ENCODE results near the gene ATP7B. TPM values are rescaled to one million over a fixed set of nuclear protein-coding genes. Genes with fewer than 3 reads are reported as not detected.

Gene ATP7B
- total RNA-seq, 1 donor from 2014 or later, result 0.91 TPM

DNA sequence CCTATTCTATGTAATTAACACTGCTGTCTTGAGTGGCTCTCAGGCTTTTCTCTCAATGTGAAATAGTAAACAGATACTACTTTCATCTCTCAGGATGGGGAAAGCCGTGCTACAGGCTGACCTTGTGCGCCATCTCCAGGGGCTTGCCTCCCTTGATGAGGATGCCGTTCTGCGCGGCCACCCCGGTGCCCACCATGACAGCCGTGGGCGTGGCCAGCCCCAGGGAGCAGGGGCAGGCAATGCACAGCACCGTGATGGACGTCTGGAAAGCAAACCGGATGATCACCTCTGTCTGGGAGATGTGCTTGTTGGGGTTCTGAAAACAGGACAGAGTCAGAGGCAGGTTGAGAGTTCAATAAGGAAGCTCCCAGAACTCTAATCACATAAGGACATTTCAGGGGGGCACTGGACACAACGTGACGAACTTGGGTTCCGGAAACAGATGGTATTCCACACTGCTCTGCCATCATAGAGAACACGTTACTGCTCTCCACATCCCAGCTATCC, 65.0 kb downstream of the ATP7B start:
- peaks cover 14% of the 10 kb centered on the region for H3K27me3 Mint-ChIP-seq (ENCODE audit: low read depth)
- no peak overlapping the region for H3K4me3 Mint-ChIP-seq (ENCODE audit: low read depth)
- peaks cover 32% of the 10 kb centered on the region for H3K4me1 Mint-ChIP-seq (ENCODE audit: low read depth)
- H3K27ac Mint-ChIP-seq, result no peak overlapping the region
- peaks cover 18% of the 10 kb centered on the region for H3K9me3 Mint-ChIP-seq
- peaks cover 17% of the 10 kb centered on the region for H3K36me3 Mint-ChIP-seq (ENCODE audit: low read depth)
- intact Hi-C loops (cut with micrococcal nuclease), result no loop called here
- DNase-seq (ENCODE audit: low spot score), result no peak

DNA sequence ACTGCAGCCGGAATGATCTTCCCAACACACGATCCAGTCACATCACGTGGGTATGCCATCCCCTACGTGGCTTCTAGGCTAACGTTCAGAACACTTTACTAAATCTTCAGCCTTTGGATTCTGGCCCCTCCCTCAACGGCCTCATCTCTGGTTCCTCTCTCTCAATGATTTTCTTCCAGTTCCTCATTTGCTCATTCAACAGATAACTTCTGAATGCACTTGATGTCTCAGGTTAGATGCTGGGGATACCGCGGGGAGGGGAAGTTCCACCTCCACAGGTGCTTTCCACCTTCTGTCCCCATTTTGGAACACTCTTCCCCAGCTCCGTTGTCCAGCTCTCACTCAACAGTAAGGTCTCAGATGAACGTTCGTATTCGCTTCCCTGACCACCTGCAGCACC, 66.1 kb downstream of the ATP7B start:
- Mint-ChIP-seq H3K9me3 (peaks cover 7% of the 10 kb centered on the region), H3K36me3 (ENCODE audit: low read depth) (peaks cover 7% of the 10 kb centered on the region), H3K27me3 (ENCODE audit: low read depth) (peaks cover 10% of the 10 kb centered on the region), H3K4me3 (ENCODE audit: low read depth) (no peak overlapping the region), H3K27ac (no peak overlapping the region), H3K4me1 (ENCODE audit: low read depth) (peaks cover 21% of the 10 kb centered on the region)
- intact Hi-C loops (cut with micrococcal nuclease), result no loop called here
- DNase-seq (ENCODE audit: low spot score), result no peak

DNA sequence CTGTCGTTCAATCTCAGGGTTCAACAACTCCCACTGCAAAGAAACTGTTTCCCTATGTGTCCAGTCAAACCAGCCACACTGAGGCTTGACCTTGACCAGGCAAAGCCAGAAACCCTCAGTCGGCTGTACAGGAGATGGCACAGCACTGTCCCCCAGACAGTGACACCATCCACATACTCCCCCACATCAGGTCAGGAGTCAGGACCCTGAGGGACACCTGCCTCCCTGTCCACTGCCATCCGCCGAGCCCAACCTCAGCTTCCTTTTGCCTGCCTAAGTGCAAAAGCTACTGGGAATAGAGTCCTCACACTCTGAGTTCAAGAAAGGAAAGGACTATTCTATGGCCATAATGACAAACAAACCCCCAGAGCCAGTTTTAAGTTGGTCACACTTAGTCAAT, 66.8 kb downstream of the ATP7B start:
- peaks cover 10% of the 10 kb centered on the region for H3K27me3 Mint-ChIP-seq (ENCODE audit: low read depth)
- peaks cover 3% of the 10 kb centered on the region for H3K36me3 Mint-ChIP-seq (ENCODE audit: low read depth)
- peaks cover 2% of the 10 kb centered on the region for H3K9me3 Mint-ChIP-seq
- no peak for DNase-seq (ENCODE audit: low spot score)
- H3K4me3 Mint-ChIP-seq (ENCODE audit: low read depth), result no peak overlapping the region
- intact Hi-C loops (cut with micrococcal nuclease), result no loop called here
- no peak overlapping the region for H3K27ac Mint-ChIP-seq
- peaks cover 21% of the 10 kb centered on the region for H3K4me1 Mint-ChIP-seq (ENCODE audit: low read depth)

DNA sequence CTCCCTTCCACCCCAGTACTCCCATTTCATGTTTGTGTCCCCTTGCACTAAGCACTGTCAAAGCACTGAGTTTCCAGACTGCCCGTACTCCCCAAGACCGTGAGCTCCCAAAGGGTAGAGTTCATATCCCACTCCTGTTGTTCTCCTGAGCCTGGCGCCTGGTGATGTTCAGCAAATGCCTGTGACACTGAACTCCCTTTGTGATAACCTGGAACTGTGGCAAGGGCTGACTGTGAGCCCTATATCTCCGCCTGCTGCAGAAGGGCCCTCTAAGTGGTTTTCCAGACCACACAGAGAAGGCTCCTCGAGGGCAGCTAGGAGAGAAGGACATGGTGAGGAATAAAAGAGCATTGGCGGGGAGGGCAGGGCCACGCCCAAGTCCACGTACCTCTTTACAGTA, 67.5 kb downstream of the ATP7B start:
- peaks cover 21% of the 10 kb centered on the region for H3K4me1 Mint-ChIP-seq (ENCODE audit: low read depth)
- DNase-seq (ENCODE audit: low spot score), result no peak
- H3K36me3 Mint-ChIP-seq (ENCODE audit: low read depth), result no peaks in the 10 kb centered on the region
- H3K27me3 Mint-ChIP-seq (ENCODE audit: low read depth), result peaks cover 10% of the 10 kb centered on the region
- H3K27ac Mint-ChIP-seq, result no peak overlapping the region
- H3K4me3 Mint-ChIP-seq (ENCODE audit: low read depth), result no peak overlapping the region
- no peaks in the 10 kb centered on the region for H3K9me3 Mint-ChIP-seq
- intact Hi-C loops (cut with micrococcal nuclease), result no loop called here

DNA sequence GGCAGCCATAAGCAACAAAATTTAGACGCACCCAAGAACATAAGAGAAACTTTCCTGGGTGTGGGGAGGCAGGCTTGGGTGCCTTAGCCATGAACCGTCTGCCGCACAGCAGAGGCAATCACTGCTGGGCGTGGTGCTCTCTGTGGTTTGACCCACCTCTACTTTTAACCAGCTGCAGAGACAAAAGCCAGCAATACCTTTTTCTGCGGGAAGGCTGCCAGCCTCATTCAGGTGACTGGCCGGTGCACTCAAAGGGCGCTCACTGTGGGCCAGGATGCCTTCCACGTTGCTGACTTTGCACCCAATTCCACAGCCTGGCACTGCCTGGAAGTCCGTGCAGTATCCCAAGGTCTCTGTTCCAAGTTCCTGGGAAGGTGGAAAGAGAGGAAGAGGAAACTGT, 69.1 kb downstream of the ATP7B start:
- peaks cover 10% of the 10 kb centered on the region for H3K27me3 Mint-ChIP-seq (ENCODE audit: low read depth)
- H3K4me3 Mint-ChIP-seq (ENCODE audit: low read depth), result no peak overlapping the region
- H3K4me1 Mint-ChIP-seq (ENCODE audit: low read depth), result peaks cover 21% of the 10 kb centered on the region
- intact Hi-C loops (cut with micrococcal nuclease), result no loop called here
- DNase-seq (ENCODE audit: low spot score), result peak; percentile 26
- no peaks in the 10 kb centered on the region for H3K36me3 Mint-ChIP-seq (ENCODE audit: low read depth)
- H3K27ac Mint-ChIP-seq, result no peak overlapping the region
- H3K9me3 Mint-ChIP-seq, result no peaks in the 10 kb centered on the region

DNA sequence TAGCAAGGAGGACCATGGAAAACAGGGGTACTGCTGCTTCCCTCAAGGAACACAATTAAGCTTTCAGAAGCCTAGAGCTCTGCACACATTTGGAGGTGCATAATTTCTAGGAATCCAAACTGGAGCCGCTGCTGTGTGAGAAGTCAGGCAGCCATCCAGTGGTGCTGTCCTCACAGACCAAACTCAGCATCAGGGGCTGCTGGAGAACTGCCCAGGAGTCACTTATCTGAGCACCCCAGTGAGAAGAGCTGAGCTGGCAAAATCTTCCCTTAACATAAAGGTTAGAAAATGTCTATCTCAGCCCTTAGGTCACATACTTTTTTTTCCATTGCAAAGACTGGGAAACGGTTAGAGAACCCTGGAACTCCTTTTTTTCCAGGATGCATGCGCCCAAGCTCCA, 72.8 kb downstream of the ATP7B start:
- no peak overlapping the region for H3K27ac Mint-ChIP-seq
- no peak for DNase-seq (ENCODE audit: low spot score)
- no peak overlapping the region for H3K4me3 Mint-ChIP-seq (ENCODE audit: low read depth)
- H3K9me3 Mint-ChIP-seq, result no peaks in the 10 kb centered on the region
- peaks cover 16% of the 10 kb centered on the region for H3K4me1 Mint-ChIP-seq (ENCODE audit: low read depth)
- no peaks in the 10 kb centered on the region for H3K36me3 Mint-ChIP-seq (ENCODE audit: low read depth)
- H3K27me3 Mint-ChIP-seq (ENCODE audit: low read depth), result peaks cover 5% of the 10 kb centered on the region
- intact Hi-C loops (cut with micrococcal nuclease), result no loop called here

DNA sequence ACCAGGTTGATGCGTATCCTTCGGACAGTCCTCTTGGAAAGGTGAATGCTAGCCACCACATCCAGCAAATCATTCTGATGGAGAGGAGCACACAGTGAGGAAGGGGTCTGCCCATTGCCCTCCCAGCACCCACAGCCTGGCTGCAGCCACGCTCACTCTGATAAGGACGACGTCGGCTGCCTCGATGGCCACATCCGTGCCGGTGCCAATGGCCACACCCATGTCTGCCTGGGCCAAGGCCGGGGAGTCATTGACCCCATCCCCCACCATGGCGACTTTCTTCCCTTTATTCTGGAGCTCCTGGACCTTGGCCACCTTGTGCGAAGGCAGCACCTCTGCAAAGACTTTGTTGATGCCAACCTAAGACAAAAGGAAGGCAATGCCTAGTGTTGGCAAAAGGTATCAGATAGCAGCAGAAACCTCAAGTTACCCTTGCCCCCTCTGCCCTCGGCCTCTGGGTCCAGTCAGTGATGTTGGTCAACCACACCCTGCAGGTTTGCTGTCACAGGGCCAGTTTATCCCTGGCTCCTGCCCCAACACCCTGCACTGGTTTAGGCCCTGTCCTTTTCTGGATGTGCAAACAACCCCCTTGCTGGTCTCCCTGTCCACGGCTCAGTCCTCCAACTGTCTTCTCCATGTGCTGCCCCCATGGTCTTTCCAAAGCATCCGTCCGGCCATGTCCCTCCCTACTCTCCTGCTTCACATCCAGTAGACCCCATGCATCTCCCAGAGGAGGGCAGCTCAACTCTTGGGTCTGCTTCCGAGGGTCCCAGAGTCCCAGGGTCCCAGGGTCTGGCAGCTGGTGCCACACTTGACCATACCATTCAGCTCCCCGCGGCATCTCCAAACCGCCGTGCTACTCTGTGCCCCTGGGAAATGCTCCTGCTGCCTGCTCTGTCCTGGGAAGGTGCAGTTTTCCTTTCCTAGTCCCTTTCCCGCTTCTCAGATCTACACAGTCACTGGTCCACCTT, 73.6 kb downstream of the ATP7B start:
- no peak for DNase-seq (ENCODE audit: low spot score)
- Mint-ChIP-seq H3K27ac (no peak overlapping the region), H3K36me3 (ENCODE audit: low read depth) (no peaks in the 10 kb centered on the region), H3K9me3 (no peaks in the 10 kb centered on the region), H3K4me3 (ENCODE audit: low read depth) (no peak overlapping the region), H3K27me3 (ENCODE audit: low read depth) (no peaks in the 10 kb centered on the region), H3K4me1 (ENCODE audit: low read depth) (peaks cover 11% of the 10 kb centered on the region)
- intact Hi-C loops (cut with micrococcal nuclease), result no loop called here

DNA sequence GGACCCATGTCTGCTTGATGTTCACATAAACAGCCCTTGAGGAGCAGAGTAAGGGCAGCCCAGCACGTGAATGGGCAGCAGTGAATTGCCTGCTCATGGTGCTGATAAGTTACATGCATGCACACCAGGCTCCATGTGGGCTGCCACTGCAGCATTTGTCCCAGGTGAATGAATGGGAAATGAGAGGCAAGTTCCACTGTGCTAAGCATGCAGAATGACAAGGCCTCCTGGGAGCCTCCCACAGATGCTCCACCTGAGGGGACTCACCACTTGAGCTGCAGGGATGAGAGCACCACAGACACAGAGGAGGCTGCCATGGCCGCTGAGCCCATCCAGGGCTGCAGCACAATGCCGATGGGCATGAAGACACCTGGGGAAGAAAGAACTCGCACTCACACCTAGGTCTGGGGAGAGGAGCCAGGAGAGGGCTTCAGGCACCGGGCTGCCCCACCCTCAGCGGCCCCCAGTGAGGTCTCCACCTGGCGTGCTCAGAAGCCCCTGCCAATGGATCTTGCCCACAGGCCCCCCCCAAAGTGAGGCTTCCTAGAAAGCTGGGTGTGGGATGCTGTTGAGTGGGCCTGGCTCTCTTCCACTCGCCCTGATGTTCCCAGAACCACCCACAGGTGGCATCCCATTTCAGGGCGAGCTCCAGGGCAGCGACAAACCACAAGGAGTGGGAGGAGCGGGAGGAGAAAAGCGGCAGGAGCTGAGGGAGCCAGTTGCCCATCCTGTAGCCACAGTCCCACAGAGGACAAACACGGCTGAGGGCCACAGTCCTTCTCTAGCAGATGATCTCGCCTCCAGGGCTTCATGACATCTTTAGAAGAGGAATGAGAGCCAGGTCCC, 75.7 kb downstream of the ATP7B start:
- DNase-seq (ENCODE audit: low spot score), result no peak
- Mint-ChIP-seq H3K27ac (no peak overlapping the region), H3K36me3 (ENCODE audit: low read depth) (no peaks in the 10 kb centered on the region), H3K4me3 (ENCODE audit: low read depth) (no peak overlapping the region), H3K27me3 (ENCODE audit: low read depth) (peaks cover 3% of the 10 kb centered on the region), H3K4me1 (ENCODE audit: low read depth) (no peaks in the 10 kb centered on the region), H3K9me3 (no peaks in the 10 kb centered on the region)
- intact Hi-C loops (cut with micrococcal nuclease), result no loop called here

DNA sequence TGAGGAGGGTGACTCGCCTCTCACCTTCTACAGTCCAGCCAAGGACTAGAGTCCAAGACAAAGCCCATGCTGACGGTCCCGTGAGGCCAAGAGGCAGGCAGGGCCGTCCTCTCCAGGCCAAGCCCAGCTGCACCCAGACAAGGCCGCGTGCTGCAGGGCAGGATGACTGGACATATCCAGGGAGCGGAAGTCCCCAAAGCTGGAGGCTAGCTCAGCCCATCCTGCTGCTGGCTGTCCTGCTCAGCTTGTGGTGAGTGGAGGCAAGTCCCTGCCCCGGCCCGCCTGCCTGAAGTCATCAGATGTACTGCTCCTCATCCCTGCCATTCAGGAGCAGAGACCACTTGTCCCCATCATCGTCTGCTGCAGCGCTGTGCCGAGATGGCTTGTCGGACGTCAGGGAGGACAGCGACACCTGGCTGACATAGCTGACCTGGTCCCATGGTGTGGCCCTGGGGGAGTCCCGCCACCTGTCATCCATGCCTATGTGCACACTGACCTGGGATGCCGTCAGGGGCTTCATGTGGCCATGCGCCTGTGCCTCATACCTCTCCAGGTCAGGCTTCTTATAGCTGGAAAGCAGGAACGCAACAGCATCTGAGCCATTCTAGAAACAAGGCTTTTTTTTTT, 76.7 kb downstream of the ATP7B start:
- Mint-ChIP-seq H3K4me1 (ENCODE audit: low read depth) (no peaks in the 10 kb centered on the region), H3K27me3 (ENCODE audit: low read depth) (peaks cover 3% of the 10 kb centered on the region), H3K9me3 (no peaks in the 10 kb centered on the region), H3K27ac (no peak overlapping the region), H3K36me3 (ENCODE audit: low read depth) (no peaks in the 10 kb centered on the region), H3K4me3 (ENCODE audit: low read depth) (no peak overlapping the region)
- DNase-seq (ENCODE audit: low spot score), result no peak
- intact Hi-C loops (cut with micrococcal nuclease), result no loop called here

DNA sequence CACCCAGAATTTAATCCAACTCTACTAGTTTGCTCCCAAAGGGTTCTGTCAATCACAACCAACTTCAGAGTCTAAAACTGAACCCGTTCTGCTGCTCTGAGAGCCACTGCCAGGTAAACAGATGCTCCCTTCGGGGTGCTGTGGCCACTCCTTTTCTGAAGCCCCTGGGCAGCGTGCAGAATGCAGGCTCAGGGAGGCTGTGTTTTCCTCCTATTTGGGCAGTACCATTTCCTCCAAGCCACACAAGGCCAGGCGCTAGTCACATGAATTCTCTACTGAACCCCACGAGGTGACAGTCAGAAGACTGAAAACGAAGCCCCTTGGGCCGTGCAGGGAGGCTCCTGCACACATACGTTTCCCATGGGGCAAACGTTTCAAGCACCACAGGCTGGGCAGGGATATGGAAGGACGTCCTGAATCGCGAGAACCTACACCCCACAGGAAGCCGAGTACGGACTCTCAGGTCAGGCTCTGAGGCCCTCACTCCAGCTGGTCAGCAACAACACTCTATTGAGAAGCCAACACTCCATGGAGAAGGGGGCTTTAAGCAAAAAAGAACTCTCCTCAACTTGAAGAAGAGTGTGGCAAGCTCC, 77.7 kb downstream of the ATP7B start:
- no peaks in the 10 kb centered on the region for H3K4me1 Mint-ChIP-seq (ENCODE audit: low read depth)
- no peaks in the 10 kb centered on the region for H3K9me3 Mint-ChIP-seq
- DNase-seq (ENCODE audit: low spot score), result no peak
- H3K27ac Mint-ChIP-seq, result no peak overlapping the region
- intact Hi-C loops (cut with micrococcal nuclease), result no loop called here
- peaks cover 3% of the 10 kb centered on the region for H3K27me3 Mint-ChIP-seq (ENCODE audit: low read depth)
- no peaks in the 10 kb centered on the region for H3K36me3 Mint-ChIP-seq (ENCODE audit: low read depth)
- no peak overlapping the region for H3K4me3 Mint-ChIP-seq (ENCODE audit: low read depth)

DNA sequence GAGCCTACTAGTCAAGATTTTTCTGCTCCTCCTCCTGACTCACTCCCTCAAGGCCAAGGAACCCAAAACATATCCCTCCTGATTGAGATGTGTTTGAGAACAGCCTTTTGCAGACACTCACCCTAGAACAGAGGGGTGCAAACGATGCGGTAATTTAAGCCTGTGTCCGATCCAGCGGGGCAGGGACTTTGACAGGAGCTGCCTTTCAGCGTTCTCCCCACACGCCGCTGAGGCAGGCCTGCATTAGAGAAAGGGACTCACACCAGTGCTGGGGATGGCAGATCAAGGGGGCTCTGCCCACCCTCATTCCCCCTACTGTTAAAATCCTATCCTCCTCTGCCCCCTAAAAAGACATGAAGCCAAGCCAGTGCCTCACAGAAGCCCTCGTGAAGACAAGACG, 79.0 kb downstream of the ATP7B start:
- H3K9me3 Mint-ChIP-seq, result no peaks in the 10 kb centered on the region

DNA sequence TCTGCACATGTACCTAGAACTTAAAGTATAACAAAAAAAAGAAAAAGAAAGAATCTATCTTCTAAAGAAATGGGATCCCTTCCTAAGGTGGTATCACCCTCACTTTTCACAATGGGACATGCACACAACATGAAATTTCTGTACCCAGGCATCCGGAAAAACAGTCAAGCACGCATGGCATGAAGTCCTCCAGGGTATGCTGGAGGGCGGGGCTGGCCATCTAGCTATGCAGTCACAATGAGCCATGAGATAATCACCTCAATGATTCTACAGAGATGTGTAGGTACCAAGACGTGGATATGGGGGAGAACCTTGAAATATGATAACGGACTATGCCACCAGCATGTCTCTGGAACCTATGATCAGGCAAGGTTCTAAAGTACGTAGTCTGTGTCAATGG, 79.6 kb downstream of the ATP7B start:
- intact Hi-C loops (cut with micrococcal nuclease), result no loop called here

More for the DNA sequence above, 79.0 kb downstream of the ATP7B start:
- Mint-ChIP-seq H3K27me3 (ENCODE audit: low read depth) (peaks cover 3% of the 10 kb centered on the region), H3K4me1 (ENCODE audit: low read depth) (no peaks in the 10 kb centered on the region), H3K36me3 (ENCODE audit: low read depth) (no peaks in the 10 kb centered on the region), H3K4me3 (ENCODE audit: low read depth) (no peak overlapping the region), H3K27ac (no peak overlapping the region)
- no peak for DNase-seq (ENCODE audit: low spot score)
- intact Hi-C loops (cut with micrococcal nuclease), result no loop called here

More for the DNA sequence above, 79.6 kb downstream of the ATP7B start:
- no peak for DNase-seq (ENCODE audit: low spot score)
- H3K4me1 Mint-ChIP-seq (ENCODE audit: low read depth), result no peaks in the 10 kb centered on the region
- no peaks in the 10 kb centered on the region for H3K9me3 Mint-ChIP-seq
- H3K36me3 Mint-ChIP-seq (ENCODE audit: low read depth), result no peaks in the 10 kb centered on the region
- no peak overlapping the region for H3K27ac Mint-ChIP-seq
- no peak overlapping the region for H3K4me3 Mint-ChIP-seq (ENCODE audit: low read depth)
- H3K27me3 Mint-ChIP-seq (ENCODE audit: low read depth), result peaks cover 3% of the 10 kb centered on the region
